ENCODE measurements around the gene ZNF432. TPM values are rescaled to one million over a fixed set of nuclear protein-coding genes. Genes with fewer than 3 reads are reported as not detected.

The ZNF432 gene
- 1.5 to 1.9 TPM (median 1.6 TPM) in 5 replicates for total RNA-seq (2022; extraction: Qiagen RNA extraction)

DNA sequence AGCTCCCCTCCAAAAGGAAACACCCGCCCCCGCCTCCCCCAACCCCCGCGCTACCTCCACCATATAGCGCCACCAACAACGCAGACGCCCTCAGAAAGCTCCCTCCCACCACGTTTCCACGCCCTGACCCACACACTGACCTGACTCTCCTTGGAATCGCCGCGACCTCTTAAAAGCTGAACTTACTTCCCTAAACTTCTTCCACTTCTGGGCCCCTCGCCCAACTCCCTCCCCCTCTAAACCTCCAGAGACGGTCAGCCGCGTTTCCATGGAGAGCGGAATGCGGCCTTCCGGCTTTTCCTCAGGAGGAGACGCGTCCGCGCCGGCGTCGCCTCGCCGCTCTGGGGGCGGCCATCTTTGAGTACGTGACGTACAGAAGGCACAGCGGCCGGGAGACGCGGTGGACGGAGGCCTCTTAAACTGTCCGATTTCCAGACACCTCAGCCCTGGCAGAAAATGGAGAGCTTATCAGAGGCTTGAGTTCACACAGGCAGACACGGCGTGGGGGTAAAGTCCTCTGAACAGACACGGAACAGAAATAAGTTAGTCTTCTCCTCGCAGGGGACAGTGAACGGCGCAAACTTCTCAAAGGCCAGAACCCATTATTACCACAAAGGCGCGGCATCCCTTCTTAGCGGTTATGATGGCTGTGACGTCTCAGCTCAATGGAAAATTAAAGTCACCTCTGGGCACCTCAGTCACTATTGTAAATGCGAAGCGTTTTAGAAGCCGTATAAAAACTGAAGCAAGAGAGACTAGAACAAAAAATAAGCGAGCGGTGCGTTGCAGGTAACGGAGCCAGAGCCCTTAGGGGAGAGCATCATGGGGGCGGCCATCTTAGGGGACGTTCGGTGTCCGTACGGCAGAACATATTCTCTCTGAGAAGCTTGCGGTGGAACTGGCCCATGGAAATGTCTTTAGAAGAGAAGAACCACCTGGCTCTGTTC lies at the start of gene ZNF432:
Gene ZNF432, minus strand, starts transcription at position 284 of the 947 bp plus-strand sequence. CDS start 1,970 bp downstream, outside the sequence.

DNA sequence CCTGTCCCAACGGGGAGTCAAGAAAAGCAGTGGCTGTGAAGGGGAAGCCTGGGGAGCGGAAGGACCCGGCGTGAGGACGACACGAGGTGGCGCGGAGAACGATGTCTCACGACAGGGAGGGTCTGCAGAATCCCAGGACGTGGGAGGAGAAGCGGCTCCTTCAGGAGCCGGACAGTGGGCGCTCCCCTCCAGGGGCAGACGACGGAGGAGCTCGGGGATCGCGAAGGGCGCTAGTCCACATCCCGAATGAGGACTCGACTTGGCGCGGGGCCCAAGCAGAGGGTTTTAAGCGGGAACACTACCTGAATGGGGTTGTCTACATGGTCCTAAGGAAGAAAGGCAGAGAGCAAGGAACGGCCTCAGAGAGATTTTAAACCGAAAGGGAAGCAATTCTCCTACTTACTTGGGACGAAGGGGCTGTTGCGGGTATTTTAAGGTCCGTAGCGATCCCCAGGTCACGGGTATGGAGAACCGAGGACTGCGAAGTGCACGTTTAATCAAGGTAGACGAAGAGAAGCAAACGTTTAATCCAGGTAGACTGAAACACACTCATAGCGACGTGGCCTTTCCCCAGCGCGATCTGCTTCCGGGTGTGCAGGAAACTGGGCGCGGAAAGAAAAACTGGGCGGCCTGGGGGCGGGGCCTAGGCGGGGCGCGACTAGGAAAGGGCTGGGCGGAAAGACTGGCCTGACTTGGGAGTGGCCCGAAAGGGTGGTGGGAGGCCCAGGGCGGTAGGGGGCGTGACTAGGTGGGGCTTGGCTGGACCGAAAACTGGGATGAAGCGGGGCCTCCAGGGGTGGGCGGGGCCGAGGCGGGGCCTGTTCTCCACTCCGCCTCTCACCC lies 46.8 kb upstream of the ZNF432 start, which contains the start of gene ZNF841:
Gene ZNF841, minus strand, starts transcription at position 594 of the 843 bp plus-strand sequence. CDS start 10,964 bp downstream, outside the sequence.

DNA sequence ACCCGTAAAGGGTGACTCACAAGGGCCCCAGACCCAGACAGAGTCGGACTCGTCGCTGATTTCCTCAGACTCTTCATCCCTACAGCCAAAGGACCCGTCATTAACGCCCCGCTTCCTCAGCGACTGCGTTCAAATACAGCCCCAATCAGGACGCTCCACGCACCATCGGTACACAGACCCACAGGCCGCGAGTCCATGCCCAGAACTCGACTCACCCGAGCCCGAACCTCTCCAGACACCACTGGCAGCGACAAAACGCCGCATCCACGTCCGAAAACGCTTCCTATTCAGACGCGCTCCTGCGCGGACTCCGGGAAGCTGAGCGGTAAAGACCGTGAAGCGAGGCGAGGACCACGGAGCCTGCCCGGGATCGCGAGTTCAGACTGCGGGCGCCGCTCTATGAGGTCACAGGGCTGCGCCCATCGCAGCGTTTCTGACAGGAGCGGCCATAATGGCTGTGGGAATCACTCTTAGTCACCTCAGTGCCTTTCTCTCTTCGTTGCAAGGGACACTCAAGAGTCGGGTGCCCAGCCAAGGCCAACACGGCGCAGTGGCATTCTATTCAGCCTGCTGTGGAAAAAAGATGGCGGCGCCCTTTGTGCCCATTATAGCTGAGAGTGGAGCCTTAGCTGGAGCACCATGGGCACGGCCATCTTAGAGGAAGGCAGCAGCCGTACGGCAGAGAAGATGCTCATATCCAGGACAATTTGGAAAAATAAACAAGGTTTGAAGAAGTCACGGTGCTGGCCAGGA lies 20.4 kb downstream of the ZNF432 start, which contains the start of gene ZNF614:
Gene ZNF614, minus strand, starts transcription at position 353 of the 753 bp plus-strand sequence. CDS start 2,634 bp downstream, outside the sequence.

GRCh38 chr19:52007806-52008557 lies 40.7 kb downstream of the ZNF432 start, which contains the start of gene ZNF615:
TSS of gene ZNF615 (minus strand) at chr19:52008211. CDS start at chr19:52003711, 4,500 bp downstream.

GRCh38 chr19:51986309-51987291 lies 62.0 kb downstream of the ZNF432 start, which contains the start of gene ZNF350:
TSS of gene ZNF350 (minus strand) at chr19:51986840. CDS start at chr19:51974360, 12,480 bp downstream.

Other genes starting within 250 kb of the ZNF432 start
- gene ZNF577, start 160.9 kb downstream of the ZNF432 start, total RNA-seq (2022; extraction: Qiagen RNA extraction) = 0.03 to 0.12 TPM (median 0.08 TPM) in 4 of 5 replicates, not detected in the other
- gene ZNF649, start 143.8 kb downstream of the ZNF432 start, total RNA-seq (2022; extraction: Qiagen RNA extraction) = 0.15 to 0.51 TPM (median 0.27 TPM) in 5 replicates
- 0.65 to 1.8 TPM (median 1.3 TPM) in 5 replicates for gene ZNF613, start 121.4 kb downstream of the ZNF432 start, total RNA-seq (2022; extraction: Qiagen RNA extraction)
- 3.0 to 6.1 TPM (median 4.7 TPM) in 5 replicates for gene ZNF350, start 62.0 kb downstream of the ZNF432 start, total RNA-seq (2022; extraction: Qiagen RNA extraction)
- 3.1 to 4.9 TPM (median 3.9 TPM) in 5 replicates for gene ZNF615, start 40.6 kb downstream of the ZNF432 start, total RNA-seq (2022; extraction: Qiagen RNA extraction)
- gene ZNF614, start 20.5 kb downstream of the ZNF432 start, total RNA-seq (2022; extraction: Qiagen RNA extraction) = 2.9 to 3.7 TPM (median 3.1 TPM) in 5 replicates
- 1.8 to 2.7 TPM (median 2.4 TPM) in 5 replicates for gene ZNF841, start 46.9 kb upstream of the ZNF432 start, total RNA-seq (2022; extraction: Qiagen RNA extraction)
- gene ZNF616, start 91.1 kb upstream of the ZNF432 start, total RNA-seq (2022; extraction: Qiagen RNA extraction) = 0.61 to 1.2 TPM (median 0.68 TPM) in 5 replicates
- gene ZNF836, start 122.8 kb upstream of the ZNF432 start, total RNA-seq (2022; extraction: Qiagen RNA extraction) = 0.68 to 1.4 TPM (median 0.82 TPM) in 5 replicates
- gene PPP2R1A, start 141.2 kb upstream of the ZNF432 start, total RNA-seq (2022; extraction: Qiagen RNA extraction) = 186 to 314 TPM (median 307 TPM) in 5 replicates
- 5.6 to 12.8 TPM (median 8.5 TPM) in 5 replicates for gene ZNF766, start 220.7 kb upstream of the ZNF432 start, total RNA-seq (2022; extraction: Qiagen RNA extraction)
- gene ZNF480, start 248.3 kb upstream of the ZNF432 start, total RNA-seq (2022; extraction: Qiagen RNA extraction) = 6.9 to 17.9 TPM (median 17.1 TPM) in 5 replicates